ENCODE results near the gene GSTA5.

- no peak for TF ChIP-seq EZH2 (IDR thresholded peaks at IDR 0.05; ENCODE audit: insufficient read depth, poor library complexity, severe bottlenecking)
- TF ChIP-seq EZH2phosphoT487 (IDR thresholded peaks at IDR 0.05; ENCODE audit: insufficient read depth, low read depth): no peak
These were observed 14.1 kb downstream of the GSTA5 start for GRCh38 chr6:52826513-52826912.

Data from GM23248 (cell line).